ENCODE results near the gene TMED4.

Gene TMED4

GRCh38 chr7:44595934-44596635 is 14.1 kb upstream of the TMED4 start:
- Histone ChIP-seq H3K36me3 (replicated peaks; ENCODE audit: insufficient read depth, low read length) (no peaks in the 10 kb centered on the region), H3K79me2 (ENCODE audit: low read length) (no peaks in the 10 kb centered on the region), H3K9ac (ENCODE audit: low read length) (no peak overlapping the region), H3K9me3 (replicated peaks; ENCODE audit: insufficient read depth, low read length) (no peaks in the 10 kb centered on the region), H3K4me1 (ENCODE audit: low read length) (no peaks in the 10 kb centered on the region), H4K20me1 (ENCODE audit: insufficient read depth, low read length) (no peaks in the 10 kb centered on the region), H3K27me3 (replicated peaks; ENCODE audit: insufficient read depth, low read length) (no peaks in the 10 kb centered on the region), H3K9me2 (replicated peaks; ENCODE audit: insufficient read depth, low read length) (no peaks in the 10 kb centered on the region), H2AFZ (ENCODE audit: low read length) (0 out of 2 replicates have a peak overlapping the region, but pooled peaks have one; percentile 33), H3K27ac (ENCODE audit: low read length) (no peak overlapping the region), H3F3A (ENCODE audit: insufficient read depth, low read length) (no peaks in the 10 kb centered on the region), H3K4me2 (ENCODE audit: low read depth, low read length) (no peak overlapping the region), H3K4me3 (ENCODE audit: low read length) (no peak overlapping the region)
- DNase-seq, result no peak
- TF ChIP-seq EZH2 (optimal IDR thresholded peaks at IDR 0.05; ENCODE audit: low read depth, low read length) (no peak), EZH2phosphoT487 (IDR thresholded peaks at IDR 0.05; ENCODE audit: low read length) (no peak), CTCF (IDR thresholded peaks at IDR 0.05; ENCODE audit: low read length) (no peak)

- Histone ChIP-seq H3K9me3 (replicated peaks; ENCODE audit: insufficient read depth, low read length) (no peaks in the 10 kb centered on the region), H3K9ac (ENCODE audit: low read length) (no peak overlapping the region), H3K4me1 (ENCODE audit: low read length) (0 out of 2 replicates have a peak, but pooled peaks cover 3% of the 10 kb centered on the region), H2AFZ (ENCODE audit: low read length) (no peak overlapping the region), H4K20me1 (ENCODE audit: insufficient read depth, low read length) (no peaks in the 10 kb centered on the region), H3K27me3 (replicated peaks; ENCODE audit: insufficient read depth, low read length) (no peaks in the 10 kb centered on the region), H3K79me2 (ENCODE audit: low read length) (no peaks in the 10 kb centered on the region), H3K9me2 (replicated peaks; ENCODE audit: insufficient read depth, low read length) (no peaks in the 10 kb centered on the region), H3K4me2 (ENCODE audit: low read depth, low read length) (no peak overlapping the region), H3K4me3 (ENCODE audit: low read length) (no peak overlapping the region), H3F3A (ENCODE audit: insufficient read depth, low read length) (no peaks in the 10 kb centered on the region), H3K27ac (ENCODE audit: low read length) (no peak overlapping the region), H3K36me3 (replicated peaks; ENCODE audit: insufficient read depth, low read length) (no peaks in the 10 kb centered on the region)
- no peak for TF ChIP-seq CTCF (IDR thresholded peaks at IDR 0.05; ENCODE audit: low read length)
- TF ChIP-seq EZH2 (optimal IDR thresholded peaks at IDR 0.05; ENCODE audit: low read depth, low read length), result no peak
- no peak for TF ChIP-seq EZH2phosphoT487 (IDR thresholded peaks at IDR 0.05; ENCODE audit: low read length)
- no peak for DNase-seq
Observed at GRCh38 chr7:44590910-44591309, 8.9 kb upstream of the TMED4 start.

- no peaks in the 10 kb centered on the region for H3K9me2 ChIP-seq (replicated peaks; ENCODE audit: insufficient read depth, low read length)
- TF ChIP-seq CTCF (IDR thresholded peaks at IDR 0.05; ENCODE audit: low read length) (peak; percentile 76), EZH2 (optimal IDR thresholded peaks at IDR 0.05; ENCODE audit: low read depth, low read length) (no peak), EZH2phosphoT487 (IDR thresholded peaks at IDR 0.05; ENCODE audit: low read length) (no peak)
- peaks cover 5% of the 10 kb centered on the region; the same call in 1 of the 2 replicates for H3K4me1 ChIP-seq (ENCODE audit: low read length)
- no peaks in the 10 kb centered on the region for H4K20me1 ChIP-seq (ENCODE audit: insufficient read depth, low read length)
- no peak overlapping the region for H2AFZ ChIP-seq (ENCODE audit: low read length)
- no peak overlapping the region for H3K27ac ChIP-seq (ENCODE audit: low read length)
- H3K4me2 ChIP-seq (ENCODE audit: low read depth, low read length), result 0 out of 2 replicates have a peak overlapping the region, but pooled peaks have one; percentile 20
- H3K36me3 ChIP-seq (replicated peaks; ENCODE audit: insufficient read depth, low read length), result no peaks in the 10 kb centered on the region
- no peak overlapping the region for H3K9ac ChIP-seq (ENCODE audit: low read length)
- no peak overlapping the region for H3K4me3 ChIP-seq (ENCODE audit: low read length)
- no peaks in the 10 kb centered on the region for H3K79me2 ChIP-seq (ENCODE audit: low read length)
- H3K9me3 ChIP-seq (replicated peaks; ENCODE audit: insufficient read depth, low read length), result no peaks in the 10 kb centered on the region
- H3F3A ChIP-seq (ENCODE audit: insufficient read depth, low read length), result peaks cover under 1% of the 10 kb centered on the region; the same call in 1 of the 2 replicates
- no peaks in the 10 kb centered on the region for H3K27me3 ChIP-seq (replicated peaks; ENCODE audit: insufficient read depth, low read length)
- DNase-seq, result peak; percentile 74
Observed at GRCh38 chr7:44587843-44588711, 6.0 kb upstream of the TMED4 start.
